Caco-2 (cell line): ENCODE data around the gene TSPAN14. TPM values are rescaled to one million over a fixed set of nuclear protein-coding genes. Genes with fewer than 3 reads are reported as not detected.
A peak's percentile ranks its signal among the peaks of the same experiment; 100 is the strongest.
"Not testable (repeated sequence)": the region's sequence is repeated elsewhere in the genome, so short reads cannot be mapped to it uniquely, and the experiment has no call there.

Experiments used
- BruUV-seq: library from RNA; stranded (reverse); fragments of 400-500 nt; replicated peaks from 2 replicates; lab custom pipeline; 2021; lab: Mats Ljungman, UMichigan
- CTCF ChIA-PET: fragments of 300-600 bp; sonication (Branson Sonifier 250); formaldehyde crosslinking; loops from one replicate; lab custom pipeline; 2022; ENCODE audit warnings: antibody characterized with exemption; lab: Charles Lee
- POLR2A ChIA-PET: fragments of 300-600 bp; sonication (Branson Sonifier 250); formaldehyde crosslinking; loops from one replicate; lab custom pipeline; 2022; ENCODE audit warnings: antibody characterized with exemption; lab: Charles Lee
- DNase-seq, 2 experiments: peaks; one replicate each; pipeline versions ENCODE4 v3.0.0 to v3.0.0-alpha.2; 2020 to 2022
- H3K27me3 ChIP-seq: replicated peaks from 2 replicates; pipeline ENCODE4 v1.6.0; 2011; ENCODE audit warnings: low read length; ENCODE audit not compliant: control insufficient read depth, insufficient read depth
- H3K36me3 ChIP-seq: 2 replicates; pipeline ENCODE4 v1.5.1; 2011; ENCODE audit warnings: low read length; ENCODE audit not compliant: control insufficient read depth, insufficient read depth
- H3K4me1 ChIP-seq: fragments of 250-450 bp; sonication (Bioruptor Pico); 2 replicates; pipeline ENCODE4 v1.5.1; 2020; ENCODE audit warnings: mild to moderate bottlenecking
- H3K4me3 ChIP-seq: 2 replicates; pipeline ENCODE4 v1.5.1; 2011; ENCODE audit warnings: low read depth, mild to moderate bottlenecking, control low read depth, low read length
- H3K9me3 ChIP-seq: fragments of 250-450 bp; sonication (Bioruptor Pico); 2 replicates; pipeline ENCODE4 v1.5.1; 2020; ENCODE audit warnings: mild to moderate bottlenecking, moderate library complexity
- H3K27ac Mint-ChIP-seq: one replicate; pipeline ENCODE4 v1.8.0; 2022; ENCODE audit warnings: mixed read lengths; ENCODE audit not compliant: unreplicated experiment
- H3K27me3 Mint-ChIP-seq: one replicate; pipeline ENCODE4 v1.8.0; 2022; ENCODE audit warnings: mixed read lengths; ENCODE audit not compliant: insufficient read depth, unreplicated experiment
- H3K36me3 Mint-ChIP-seq: one replicate; pipeline ENCODE4 v1.8.0; 2022; ENCODE audit warnings: mild to moderate bottlenecking, mixed read lengths; ENCODE audit not compliant: insufficient read depth, unreplicated experiment
- H3K4me1 Mint-ChIP-seq: one replicate; pipeline ENCODE4 v1.8.0; 2022; ENCODE audit warnings: low read depth, mixed read lengths; ENCODE audit not compliant: unreplicated experiment
- H3K4me3 Mint-ChIP-seq: one replicate; pipeline ENCODE4 v1.8.0; 2022; ENCODE audit warnings: mild to moderate bottlenecking, moderate library complexity, mixed read lengths; ENCODE audit not compliant: unreplicated experiment
- H3K9me3 Mint-ChIP-seq: one replicate; pipeline ENCODE4 v1.8.0; 2022; ENCODE audit warnings: mixed read lengths; ENCODE audit not compliant: unreplicated experiment
- CTCF ChIP-seq, 2 experiments: fragments of 200-600 bp in 1 of 2; IDR thresholded peaks; 1 replicate in 1 of 2; 2 replicates in 1 of 2; pipeline versions ENCODE4 v1.5.1 to v1.8.0; 2011 to 2022; ENCODE audit warnings: antibody characterized with exemption in 1 of 2, control low read depth in 1 of 2, inconsistent platforms in 1 of 2, low read depth in 1 of 2, low read length in 1 of 2, mild to moderate bottlenecking in 1 of 2, moderate library complexity in 1 of 2; ENCODE audit not compliant: insufficient read depth in 1 of 2, severe bottlenecking in 1 of 2, unreplicated experiment in 1 of 2
- intact Hi-C: fragments of 100-400 bp; cut with micrococcal nuclease; formaldehyde crosslinking; loops from one replicate; pipeline ENCODE4 v1.10.0; 2022; ENCODE audit not compliant: unreplicated experiment
- total RNA-seq: library from RNA; stranded (reverse); gene quantifications from 2 replicates; pipeline ENCODE4 v1.2.3, GENCODE V29; 2022

TSPAN14 gene
- total RNA-seq, 1 experiment from 2014 or later = 140 TPM

GRCh38 chr10:80532571-80532970 is 78.5 kb downstream of the TSPAN14 start:
- Mint-ChIP-seq H3K9me3 (no peaks in the 10 kb centered on the region), H3K27me3 (no peaks in the 10 kb centered on the region), H3K4me1 (no peaks in the 10 kb centered on the region), H3K36me3 (peaks cover 26% of the 10 kb centered on the region), H3K4me3 (no peak overlapping the region), H3K27ac (no peak overlapping the region)
- ChIA-PET CTCF (no interaction called here), POLR2A (no interaction called here)
- H3K4me3 ChIP-seq = no peak overlapping the region
- intact Hi-C loops = no loop called here
- DNase-seq = peak in 1 of 2 experiments; percentile 19
- H3K27me3 ChIP-seq = no peaks in the 10 kb centered on the region
- no peaks in the 10 kb centered on the region for H3K36me3 ChIP-seq
- no peaks in the 10 kb centered on the region for H3K9me3 ChIP-seq
- TF ChIP-seq CTCF (IDR thresholded peaks at IDR 0.05; ENCODE audit: insufficient read depth in 1 of 2, low read depth in 1 of 2, low read length in 1 of 2, severe bottlenecking in 1 of 2, unreplicated experiment in 1 of 2) = no peak
- peaks cover 4% of the 10 kb centered on the region; the same call in 1 of the 2 replicates for H3K4me1 ChIP-seq
- BruUV-seq = no TSS peak

GRCh38 chr10:80534059-80534458 is 79.9 kb downstream of the TSPAN14 start:
- H3K36me3 ChIP-seq, H3K27me3 Mint-ChIP-seq, H3K4me3 ChIP-seq, H3K4me1 ChIP-seq, CTCF ChIA-PET, H3K27me3 ChIP-seq, H3K4me1 Mint-ChIP-seq, H3K4me3 Mint-ChIP-seq, H3K9me3 ChIP-seq, H3K27ac Mint-ChIP-seq, intact Hi-C loops, H3K9me3 Mint-ChIP-seq, POLR2A ChIA-PET, BruUV-seq: not testable (repeated sequence)
- peak in 1 of 2 experiments; percentile 11 for DNase-seq
- H3K36me3 Mint-ChIP-seq = peaks cover 17% of the 10 kb centered on the region

GRCh38 chr10:80534646-80535045 is 80.5 kb downstream of the TSPAN14 start:
- BruUV-seq, DNase-seq, POLR2A ChIA-PET, H3K9me3 Mint-ChIP-seq, H3K4me3 ChIP-seq, H3K9me3 ChIP-seq, H3K27ac Mint-ChIP-seq, H3K27me3 ChIP-seq, H3K4me1 ChIP-seq, CTCF ChIA-PET, H3K4me3 Mint-ChIP-seq, H3K27me3 Mint-ChIP-seq, H3K36me3 ChIP-seq, H3K4me1 Mint-ChIP-seq: not testable (repeated sequence)
- intact Hi-C loops = loop anchor here (1.0 kb wide), 2 partner anchors 28 to 49 kb away; no protein-coding TSS in a partner anchor
- H3K36me3 Mint-ChIP-seq = peaks cover 12% of the 10 kb centered on the region

- DNase-seq = peak; percentile 80 to 86
- Histone ChIP-seq H3K4me1 (peaks cover 4% of the 10 kb centered on the region; the same call in 1 of the 2 replicates), H3K36me3 (no peaks in the 10 kb centered on the region), H3K4me3 (peak overlapping the region; percentile 63), H3K27me3 (no peaks in the 10 kb centered on the region), H3K9me3 (no peaks in the 10 kb centered on the region)
- Mint-ChIP-seq H3K36me3 (peaks cover 11% of the 10 kb centered on the region), H3K27ac (peak overlapping the region; percentile 93), H3K9me3 (no peaks in the 10 kb centered on the region), H3K4me3 (peak overlapping the region; percentile 81), H3K27me3 (no peaks in the 10 kb centered on the region), H3K4me1 (no peaks in the 10 kb centered on the region)
- ChIA-PET CTCF (interaction anchor here (0.6 to 1.3 kb wide), 2 partner anchors 36 to 91 kb away, joined by 5 read pairs; no protein-coding TSS in a partner anchor), POLR2A (no interaction called here)
- peak; percentile 72 to 94 for TF ChIP-seq CTCF (IDR thresholded peaks at IDR 0.05; ENCODE audit: insufficient read depth in 1 of 2, low read depth in 1 of 2, low read length in 1 of 2, severe bottlenecking in 1 of 2, unreplicated experiment in 1 of 2)
- intact Hi-C loops = loop anchor here (1.0 kb wide), 4 partner anchors 12 to 126 kb away; no protein-coding TSS in a partner anchor
- BruUV-seq = no TSS peak
Observed at GRCh38 chr10:80535671-80536360, 81.7 kb downstream of the TSPAN14 start.
